GM19463 (cell line): ENCODE measurements around the gene EYS.
A peak's percentile ranks its signal among the peaks of the same experiment; 100 is the strongest.

Experiments used
- ATAC-seq: cut with Tn5 transposase; IDR thresholded peaks from one replicate; pipeline ENCODE4 v1.9.1; 2021; ENCODE audit warnings: mild to moderate bottlenecking, moderate library complexity; ENCODE audit not compliant: unreplicated experiment

EYS gene

GRCh38 chr6:63731930-63732329, 1975.1 kb downstream of the EYS start:
- no peak for ATAC-seq

- ATAC-seq: no peak
These were observed 1976.7 kb downstream of the EYS start for GRCh38 chr6:63730311-63730710.

- ATAC-seq: no peak
These were observed 1982.3 kb downstream of the EYS start for GRCh38 chr6:63724721-63725120.

- ATAC-seq: no peak
These were observed 1985.8 kb downstream of the EYS start for GRCh38 chr6:63721181-63721580.

GRCh38 chr6:63716169-63716568, 1990.9 kb downstream of the EYS start:
- no peak for ATAC-seq

GRCh38 chr6:63714091-63714490, 1992.9 kb downstream of the EYS start:
- ATAC-seq: no peak

GRCh38 chr6:63713332-63713731, 1993.7 kb downstream of the EYS start:
- ATAC-seq: no peak

- ATAC-seq: no peak
These were observed 1997.9 kb downstream of the EYS start for GRCh38 chr6:63709148-63709547.

- ATAC-seq: no peak
These were observed 1998.4 kb downstream of the EYS start for GRCh38 chr6:63708631-63709030.

GRCh38 chr6:63706630-63707029, 2000.4 kb downstream of the EYS start:
- no peak for ATAC-seq

- ATAC-seq: no peak
These were observed 2001.3 kb downstream of the EYS start for GRCh38 chr6:63705707-63706106.

- no peak for ATAC-seq
These were observed 2016.8 kb downstream of the EYS start for GRCh38 chr6:63690221-63690620.

- no peak for ATAC-seq
These were observed 2017.6 kb downstream of the EYS start for GRCh38 chr6:63689421-63689820.

- ATAC-seq: peak; percentile 82
These were observed 2021.3 kb downstream of the EYS start for GRCh38 chr6:63685446-63686379.

GRCh38 chr6:63683071-63683603, 2023.9 kb downstream of the EYS start:
- ATAC-seq: no peak

GRCh38 chr6:63677282-63677681, 2029.7 kb downstream of the EYS start:
- ATAC-seq: no peak

GRCh38 chr6:63676412-63677114, 2030.5 kb downstream of the EYS start:
- no peak for ATAC-seq

- no peak for ATAC-seq
These were observed 2031.9 kb downstream of the EYS start for GRCh38 chr6:63675138-63675537.

- ATAC-seq: no peak
These were observed 2032.4 kb downstream of the EYS start for GRCh38 chr6:63674635-63675034.

GRCh38 chr6:63673692-63674091, 2033.3 kb downstream of the EYS start:
- ATAC-seq: no peak

GRCh38 chr6:63672582-63673129, 2034.4 kb downstream of the EYS start:
- ATAC-seq: no peak
